T-helper 2 cell (primary cell): Measurements from ENCODE around the gene TRIM37.
A peak's percentile ranks its signal among the peaks of the same experiment; 100 is the strongest.
"Not testable (repeated sequence)": the region's sequence is repeated elsewhere in the genome, so short reads cannot be mapped to it uniquely, and the experiment has no call there.

ENCODE experiments used
- DNase-seq, 5 experiments: peaks; one replicate each; pipeline versions ENCODE4 v3.0.0 to v3.0.0-alpha.2; 2012 to 2022
- total RNA-seq, 2 donors: gene quantifications; one replicate each; lab custom pipeline; 2026; lab: John Stamatoyannopoulos, UW

Gene TRIM37
- total RNA-seq = 46.8 to 48.6 reads per million in 2 donors

GRCh38 chr17:59106463-59107305 is at the start of gene TRIM37:
TSS of gene TRIM37 (minus strand) at chr17:59106880. CDS start at chr17:59106461, 419 bp downstream.
- peak; percentile 96 to 100 (median 99) for DNase-seq

DNA sequence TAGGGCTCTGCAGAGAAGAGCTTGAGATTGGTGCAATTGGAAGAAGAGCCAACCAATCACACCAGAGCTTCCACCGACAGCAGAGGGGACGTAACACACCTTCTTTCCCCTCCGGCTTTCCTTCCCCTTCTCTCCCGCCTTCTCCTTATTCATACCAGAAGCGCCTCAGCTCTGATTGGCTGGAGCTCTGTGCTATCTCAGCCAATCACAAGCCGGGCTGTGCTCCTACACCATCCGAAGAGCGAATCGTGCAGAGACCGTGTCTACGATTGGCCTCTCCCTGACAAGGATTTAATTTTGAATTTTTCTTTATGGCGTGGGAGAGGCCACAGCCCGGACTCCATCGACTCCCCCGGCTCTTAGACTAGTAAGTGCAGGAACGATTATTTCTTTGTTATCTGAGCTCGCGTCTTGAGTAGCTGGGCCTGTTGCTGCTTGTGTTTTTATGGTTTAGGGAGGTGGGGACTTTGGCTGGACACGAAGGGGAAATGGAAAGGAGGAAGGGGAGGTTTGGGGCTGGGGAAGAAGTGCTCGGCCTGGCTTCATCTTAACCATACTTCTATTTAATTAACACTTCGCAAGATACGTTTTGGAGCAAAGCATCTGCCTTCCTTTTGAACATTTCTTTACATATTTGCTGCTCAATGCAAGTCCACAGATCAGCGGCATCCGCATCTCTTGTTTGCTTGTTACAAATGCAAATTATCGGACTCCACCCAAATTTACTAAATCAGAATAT is 48.9 kb upstream of the TRIM37 start, which contains the start of gene PRR11:
Gene PRR11, plus strand, starts transcription at position 308 of the 739 bp plus-strand sequence. CDS start 14,007 bp downstream, outside the sequence.
- DNase-seq = peak in 4 of 5 experiments; percentile 67 to 98 (median 88)

DNA sequence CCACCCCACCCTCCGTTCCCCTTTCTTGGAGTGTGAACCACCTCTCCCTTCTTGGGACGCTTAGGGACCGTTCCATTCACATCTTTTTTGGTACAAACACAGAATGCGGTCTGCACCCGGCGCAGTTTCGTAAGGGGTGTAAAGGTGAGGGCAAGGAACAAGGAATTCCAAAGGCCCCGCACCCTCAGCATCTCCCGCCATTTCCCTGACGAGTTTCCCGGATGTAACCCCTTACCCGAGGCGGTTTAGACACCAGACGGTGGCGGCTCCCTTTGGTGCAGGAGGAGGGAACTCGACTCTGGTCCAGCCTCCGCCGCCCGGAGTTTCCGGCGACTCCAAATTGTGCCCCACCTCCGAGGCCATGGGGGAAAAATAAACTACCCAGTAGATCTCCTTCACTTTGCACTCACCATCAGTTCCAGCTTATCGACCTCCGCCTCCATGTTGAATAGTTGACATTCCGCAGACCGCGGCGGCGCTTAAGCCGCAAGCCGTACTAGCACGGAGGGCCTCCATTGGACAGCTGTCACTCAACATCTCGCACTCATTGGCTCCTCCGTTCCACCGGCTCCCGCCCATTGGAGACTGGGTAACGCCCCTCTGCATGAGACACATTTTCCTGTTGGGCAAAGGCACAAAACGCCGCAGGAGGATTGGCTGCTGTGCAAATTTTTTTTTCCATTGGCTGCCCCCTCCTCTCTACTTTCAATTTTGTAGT is 48.2 kb upstream of the TRIM37 start, which contains the start of gene SKA2:
Gene SKA2, minus strand, starts transcription at position 466 of the 718 bp plus-strand sequence. Its CDS starts 23 bp downstream, at position 443.
- peak in 4 of 5 experiments; percentile 85 to 100 (median 94) for DNase-seq

DNA sequence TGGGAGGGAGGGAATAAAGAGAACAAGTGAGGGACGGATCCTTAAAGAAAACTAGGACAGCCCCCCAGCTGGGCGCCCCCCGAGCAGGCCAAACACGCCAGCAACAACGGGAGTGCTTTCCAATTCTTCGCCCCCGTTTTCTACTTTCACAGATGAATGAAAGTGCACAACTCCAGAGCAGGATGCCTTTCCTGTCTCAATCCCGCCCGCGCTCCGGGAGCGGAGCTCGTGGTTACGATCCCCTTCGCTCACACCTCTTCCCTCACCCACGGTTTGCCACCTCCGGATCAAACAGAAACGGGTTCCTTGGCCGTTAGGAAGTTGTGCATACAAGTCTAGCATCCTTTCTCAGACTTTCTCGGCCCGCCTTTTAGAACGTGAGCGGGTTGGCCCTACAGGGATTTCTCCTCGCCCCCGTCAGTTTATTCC is 47.6 kb upstream of the TRIM37 start:
- DNase-seq = peak; percentile 9 to 58 (median 13)

DNA sequence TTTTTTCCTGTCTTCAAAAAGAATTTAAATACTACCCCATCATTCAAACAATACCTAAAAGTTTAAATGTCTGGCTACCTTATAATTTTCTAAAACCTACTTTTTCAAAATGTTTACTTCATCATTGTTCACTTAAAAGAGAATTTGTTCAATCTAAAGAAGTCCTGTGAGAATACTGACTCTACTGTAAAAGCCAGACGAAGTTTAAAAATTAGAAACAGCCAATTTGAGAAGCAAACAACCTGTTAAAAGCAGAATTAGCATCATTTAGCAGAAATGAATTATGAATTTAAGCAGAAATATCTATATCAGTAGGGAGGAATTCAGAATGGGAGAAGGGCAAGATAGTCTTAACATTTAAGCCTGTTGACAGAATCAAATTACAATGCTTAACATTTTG is 46.2 kb upstream of the TRIM37 start:
- DNase-seq = no peak

DNA sequence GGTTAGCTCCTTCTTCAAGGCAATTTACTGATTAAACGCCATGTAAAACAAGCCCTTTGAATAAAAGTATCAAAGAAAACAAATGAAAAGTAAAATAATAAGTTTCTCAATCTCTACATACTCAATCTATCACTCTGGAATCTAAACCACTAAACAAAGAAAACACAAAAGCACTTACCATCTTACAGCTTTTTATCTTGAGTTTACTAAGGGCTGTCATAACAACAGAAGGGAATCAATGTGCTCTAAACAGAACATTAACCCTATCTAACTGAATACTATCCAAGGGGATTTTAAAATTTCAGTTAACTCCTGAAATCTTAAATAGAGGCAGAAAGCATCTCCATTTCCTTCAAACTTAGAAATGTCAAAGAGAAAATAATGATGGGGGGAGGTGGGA is 44.9 kb upstream of the TRIM37 start:
- peak in 1 of 5 experiments; percentile 26 for DNase-seq

GRCh38 chr17:59151006-59151405 is 44.3 kb upstream of the TRIM37 start:
- DNase-seq = peak in 1 of 5 experiments; percentile 75

GRCh38 chr17:59149841-59150511 is 43.3 kb upstream of the TRIM37 start:
- peak in 1 of 5 experiments; percentile 75 for DNase-seq

DNA sequence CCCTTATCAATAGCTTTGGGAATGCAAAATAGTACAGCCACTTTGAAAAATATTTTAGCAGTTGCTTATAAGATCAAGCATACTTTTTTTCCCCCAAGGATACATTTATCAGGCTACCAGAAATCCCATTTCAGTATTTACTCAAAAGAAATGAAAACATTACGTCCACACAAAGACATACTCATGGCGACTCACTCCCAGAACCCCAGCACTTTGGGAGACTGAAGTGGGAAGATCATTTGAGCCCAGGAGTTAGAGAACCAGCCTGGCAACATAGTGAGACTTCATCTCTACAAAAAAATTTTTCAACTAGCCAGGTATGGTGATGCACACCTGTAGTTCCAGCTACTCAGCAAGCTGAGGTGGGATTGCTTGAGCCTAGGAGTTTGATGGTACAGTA is 42.4 kb upstream of the TRIM37 start:
- DNase-seq = no peak

DNA sequence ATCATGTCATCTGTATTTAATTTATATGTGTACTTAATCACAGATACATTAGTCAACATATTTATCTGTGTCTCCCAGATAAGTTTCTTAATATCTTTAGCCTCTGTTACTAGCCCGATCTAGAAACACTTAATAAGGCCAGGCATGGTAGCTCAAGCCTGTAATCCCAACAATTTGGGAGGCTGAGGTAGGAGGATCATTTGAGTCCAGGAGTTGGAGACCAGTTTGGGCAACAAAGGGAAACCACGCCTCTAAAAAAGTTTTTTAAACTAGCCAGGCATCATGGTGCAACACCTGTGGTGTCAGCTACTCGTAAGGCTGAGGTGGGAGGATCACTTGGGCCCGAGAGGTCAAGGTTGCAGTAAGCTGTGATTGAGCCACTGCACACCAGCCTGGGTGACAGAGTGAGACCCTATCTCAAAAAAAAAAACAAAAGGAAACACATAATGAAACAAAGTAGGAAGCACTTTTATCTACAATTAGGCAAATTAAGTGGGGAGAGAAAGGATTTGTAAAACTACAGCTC is 39.0 kb upstream of the TRIM37 start:
- no peak for DNase-seq

DNA sequence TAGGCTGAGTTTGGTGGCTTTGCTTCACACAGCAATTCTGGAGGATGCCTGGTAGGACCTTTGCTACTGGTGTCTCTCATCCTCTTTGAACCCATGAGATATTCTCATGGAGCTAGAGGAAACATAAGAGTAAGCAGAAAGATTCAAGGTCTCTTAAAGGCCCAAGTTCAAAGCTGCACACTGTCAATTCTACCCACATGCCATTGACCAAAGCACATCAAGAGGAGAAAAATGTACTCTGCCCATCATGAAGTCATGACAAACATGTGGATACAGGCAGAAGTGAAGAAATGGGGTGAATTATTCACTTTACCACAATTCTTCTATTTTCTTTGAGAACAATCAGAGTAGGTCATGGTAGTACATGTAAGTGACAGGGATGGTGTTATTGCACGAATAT is 35.2 kb upstream of the TRIM37 start:
- DNase-seq = no peak

- no peak for DNase-seq
Observed at GRCh38 chr17:59139939-59140338, 33.3 kb upstream of the TRIM37 start.

DNA sequence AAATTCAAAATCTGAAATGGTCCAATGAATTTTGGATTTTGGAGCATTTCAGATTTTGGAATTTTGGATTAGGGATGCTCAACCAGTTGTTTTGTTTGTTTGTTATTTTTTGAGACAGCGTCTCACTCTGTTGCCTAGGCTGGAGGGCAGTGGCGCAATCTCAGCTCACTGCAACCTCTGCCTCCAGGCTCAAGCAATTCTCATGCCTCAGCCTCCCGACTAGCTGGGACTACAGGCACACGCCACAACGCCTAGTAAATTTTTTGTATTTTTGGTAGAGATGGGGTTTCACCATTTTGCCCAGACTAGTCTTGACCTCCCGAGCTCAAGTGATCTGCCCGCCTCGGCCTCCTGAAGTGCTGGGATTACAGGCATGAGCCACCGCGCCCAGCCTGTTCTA is 31.7 kb upstream of the TRIM37 start:
- not testable (repeated sequence) for DNase-seq

DNA sequence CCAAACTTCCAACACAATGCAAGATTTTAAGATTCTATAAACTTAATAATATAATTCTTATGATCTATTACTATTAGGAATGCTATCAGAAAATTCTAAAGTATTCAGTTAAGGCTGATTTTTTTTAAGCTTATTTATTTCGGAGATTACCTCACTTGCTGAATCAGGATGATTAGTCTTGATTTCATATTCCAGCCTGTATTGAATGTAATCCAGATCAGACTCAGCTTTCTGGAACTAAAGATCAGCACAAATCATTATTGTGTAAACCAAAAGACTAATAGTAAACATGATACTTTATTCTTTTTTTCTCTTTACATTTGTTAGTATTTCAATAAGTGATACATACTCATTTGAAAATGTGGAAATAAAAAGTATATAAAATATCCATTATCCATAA is 24.5 kb upstream of the TRIM37 start:
- DNase-seq = no peak

- no peak for DNase-seq
Observed at GRCh38 chr17:59129814-59130213, 23.1 kb upstream of the TRIM37 start.

DNA sequence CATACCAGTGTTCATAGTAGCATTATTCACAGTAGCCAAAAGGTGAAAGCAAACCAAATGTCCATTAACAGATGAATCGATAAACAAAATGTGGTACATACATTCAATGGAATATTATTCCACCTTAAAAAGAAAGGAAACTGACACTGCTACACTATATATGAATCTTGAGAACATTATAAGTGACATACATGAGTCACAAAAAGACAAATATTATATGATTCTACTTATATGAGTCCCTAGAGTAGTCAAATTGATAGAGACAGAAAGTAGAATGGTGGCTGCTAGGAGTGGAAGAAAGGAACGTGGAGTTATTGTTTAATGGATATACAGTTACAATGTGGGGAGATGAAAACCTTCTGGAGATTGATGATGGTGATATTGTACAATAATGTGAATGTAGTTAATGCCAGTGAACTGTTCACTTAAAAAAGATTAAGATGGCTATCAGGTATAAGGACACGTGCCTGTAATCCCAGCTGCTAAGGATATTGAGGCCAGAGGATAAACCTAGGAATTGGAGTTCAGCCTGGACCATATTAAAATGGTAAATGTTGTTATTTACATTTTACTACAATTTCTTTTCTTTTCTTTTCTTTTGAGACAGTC is 20.2 kb upstream of the TRIM37 start:
- no peak for DNase-seq

GRCh38 chr17:59124665-59125064 is 18.0 kb upstream of the TRIM37 start:
- DNase-seq = peak in 1 of 5 experiments; percentile 11

DNA sequence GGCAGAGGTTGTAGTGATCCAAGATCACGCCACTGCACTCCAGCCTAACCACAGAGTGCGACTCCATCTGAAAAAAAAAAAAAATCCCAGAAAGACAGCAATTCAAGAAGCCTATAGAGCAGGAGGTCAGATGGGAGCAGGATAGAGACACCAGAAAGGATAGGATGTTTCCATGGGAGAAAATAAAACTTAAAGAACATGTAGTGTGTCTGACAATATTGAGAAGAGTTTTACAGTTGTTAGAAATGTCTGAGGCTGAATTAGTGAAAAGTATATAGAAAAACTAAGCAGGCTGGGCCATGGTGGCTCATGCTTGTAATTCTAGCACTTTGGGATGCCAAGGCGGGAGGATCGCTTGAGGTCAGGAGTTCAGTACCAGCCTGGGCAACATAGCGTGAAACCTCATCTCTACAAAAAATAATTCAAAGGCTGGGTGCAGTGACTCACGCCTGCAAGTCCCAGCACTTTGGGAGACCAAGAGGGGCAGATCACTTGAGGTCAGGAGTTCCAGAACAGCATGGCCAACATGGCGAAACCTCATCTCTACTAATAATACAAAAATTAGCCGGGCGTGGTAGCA is 15.3 kb upstream of the TRIM37 start:
- DNase-seq = no peak

DNA sequence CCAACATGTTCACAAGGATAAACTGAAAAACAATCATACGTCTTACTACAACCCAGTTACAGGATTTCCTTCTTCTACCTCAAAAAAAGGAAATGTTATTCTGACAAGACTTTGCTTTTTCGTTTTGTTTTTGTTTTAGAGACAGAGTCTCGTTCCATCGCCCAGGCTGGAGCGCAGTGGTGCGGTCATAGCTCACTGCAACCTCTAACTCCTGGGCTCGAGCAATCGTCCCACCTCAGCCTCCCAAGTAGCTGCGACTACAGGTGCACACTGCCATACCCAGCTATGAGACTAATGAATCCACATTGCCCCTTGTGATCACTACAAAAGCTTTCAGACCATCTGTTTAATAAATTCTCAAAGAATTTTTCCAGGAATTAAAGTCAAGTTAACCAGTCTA is 8.8 kb upstream of the TRIM37 start:
- DNase-seq = no peak

- no peak for DNase-seq
Observed at GRCh38 chr17:59111539-59111938, 4.9 kb upstream of the TRIM37 start.

GRCh38 chr17:59110973-59111372 is 4.3 kb upstream of the TRIM37 start:
- DNase-seq = no peak
